Measurements from ENCODE around the gene RXRA.

DNA sequence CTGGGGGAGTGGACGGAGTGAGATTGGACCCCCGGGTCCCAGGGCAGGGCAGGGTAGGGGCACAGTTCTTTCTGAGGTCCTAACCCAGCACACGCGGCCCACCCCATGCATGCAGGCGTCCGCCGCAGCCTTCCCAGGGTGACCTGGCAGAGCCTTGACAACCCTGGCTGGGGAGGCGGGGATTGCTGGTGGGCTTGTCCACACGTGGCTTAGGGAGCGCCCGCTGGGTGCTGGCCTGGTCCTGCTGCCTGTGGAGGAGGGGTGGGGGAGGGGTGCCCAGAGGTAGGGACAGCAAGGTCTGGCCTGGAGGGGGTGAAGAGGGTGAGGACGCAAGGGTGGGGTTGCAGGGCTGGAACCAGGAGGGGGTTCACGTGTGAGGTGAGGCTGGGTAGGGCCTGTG, 6.0 kb downstream of the RXRA start:
- TF ChIP-seq, protein P1, sequence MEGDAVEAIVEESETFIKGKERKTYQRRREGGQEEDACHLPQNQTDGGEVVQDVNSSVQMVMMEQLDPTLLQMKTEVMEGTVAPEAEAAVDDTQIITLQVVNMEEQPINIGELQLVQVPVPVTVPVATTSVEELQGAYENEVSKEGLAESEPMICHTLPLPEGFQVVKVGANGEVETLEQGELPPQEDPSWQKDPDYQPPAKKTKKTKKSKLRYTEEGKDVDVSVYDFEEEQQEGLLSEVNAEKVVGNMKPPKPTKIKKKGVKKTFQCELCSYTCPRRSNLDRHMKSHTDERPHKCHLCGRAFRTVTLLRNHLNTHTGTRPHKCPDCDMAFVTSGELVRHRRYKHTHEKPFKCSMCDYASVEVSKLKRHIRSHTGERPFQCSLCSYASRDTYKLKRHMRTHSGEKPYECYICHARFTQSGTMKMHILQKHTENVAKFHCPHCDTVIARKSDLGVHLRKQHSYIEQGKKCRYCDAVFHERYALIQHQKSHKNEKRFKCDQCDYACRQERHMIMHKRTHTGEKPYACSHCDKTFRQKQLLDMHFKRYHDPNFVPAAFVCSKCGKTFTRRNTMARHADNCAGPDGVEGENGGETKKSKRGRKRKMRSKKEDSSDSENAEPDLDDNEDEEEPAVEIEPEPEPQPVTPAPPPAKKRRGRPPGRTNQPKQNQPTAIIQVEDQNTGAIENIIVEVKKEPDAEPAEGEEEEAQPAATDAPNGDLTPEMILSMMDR (IDR thresholded peaks at IDR 0.05): no peak
- no peak for TF ChIP-seq EP300 (IDR thresholded peaks at IDR 0.05)
- TF ChIP-seq POLR2A (IDR thresholded peaks at IDR 0.05): no peak

Data from upper lobe of left lung (tissue), 4 donors.